HG03064 (cell line): ENCODE data around the gene SESN3.
A peak's percentile ranks its signal among the peaks of the same experiment; 100 is the strongest.
"Not testable (repeated sequence)": the region's sequence is repeated elsewhere in the genome, so short reads cannot be mapped to it uniquely, and the experiment has no call there.

Source experiments
- ATAC-seq: cut with Tn5 transposase; IDR thresholded peaks from one replicate; pipeline ENCODE4 v1.9.1; 2021; ENCODE audit warnings: low read depth; ENCODE audit not compliant: unreplicated experiment

Gene SESN3

DNA sequence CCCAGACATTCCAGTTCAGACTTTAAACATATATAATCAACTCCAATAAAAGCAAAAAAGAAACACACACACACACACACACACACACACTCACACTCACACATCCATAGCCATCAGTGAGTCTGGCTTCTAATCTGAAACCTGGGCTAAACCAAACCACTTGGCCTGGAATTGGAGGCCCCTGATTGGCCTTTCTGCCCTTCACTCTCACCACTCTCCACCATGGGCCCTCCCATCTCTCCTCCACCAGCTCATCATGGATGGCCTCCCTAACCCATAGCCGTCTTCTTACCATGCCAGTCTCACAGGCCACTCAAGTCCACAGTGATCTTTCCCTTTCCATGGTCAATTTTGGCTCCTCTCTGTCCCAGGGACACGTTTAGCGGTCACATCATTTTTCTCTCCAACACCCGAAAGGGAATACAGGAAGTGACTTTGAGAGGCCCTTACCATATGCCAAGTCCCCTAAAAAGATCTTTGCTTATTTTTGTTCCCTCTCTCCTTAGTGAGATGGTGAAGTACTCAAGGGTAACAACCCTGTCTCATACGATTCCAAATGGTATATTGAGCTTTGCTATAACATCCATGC lies 74.8 kb downstream of the SESN3 start:
- ATAC-seq: no peak

DNA sequence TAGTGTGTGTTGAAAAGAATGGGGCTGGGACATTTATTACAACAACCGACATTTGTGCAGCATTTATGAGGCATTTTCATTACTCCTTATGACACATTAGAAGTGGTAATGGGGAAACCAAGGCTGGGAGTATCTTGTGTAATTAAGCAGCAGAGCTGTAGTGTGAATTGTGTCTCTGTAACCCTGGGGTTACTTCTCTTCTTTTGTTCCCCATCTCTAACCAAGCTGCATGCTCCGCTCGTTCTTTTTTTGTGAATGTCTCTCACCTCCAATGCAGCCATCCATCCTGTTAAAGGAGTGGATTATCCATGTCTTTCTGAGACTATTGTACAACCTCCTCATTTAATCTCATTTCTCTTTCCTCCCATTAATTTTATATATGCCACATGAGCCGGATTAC lies 75.6 kb downstream of the SESN3 start:
- no peak for ATAC-seq

DNA sequence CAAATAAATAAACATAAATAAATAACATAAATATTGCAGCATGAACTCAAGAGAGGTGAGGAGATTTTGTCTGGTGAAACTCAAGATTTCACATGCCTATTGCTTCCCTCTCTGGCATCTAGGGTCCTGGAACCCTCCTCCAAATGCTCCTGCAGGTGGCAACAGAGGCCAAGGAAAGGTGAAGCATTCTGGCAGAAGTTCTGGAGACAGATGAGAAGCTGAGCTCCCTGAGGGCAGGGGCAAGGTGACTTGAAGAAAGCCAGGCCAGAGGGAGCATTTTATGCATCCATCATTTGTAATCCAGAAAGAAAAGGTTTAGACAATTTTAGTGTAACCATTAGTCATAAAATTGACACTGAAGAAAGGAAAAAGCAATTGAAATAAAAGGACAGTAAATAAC lies 76.5 kb downstream of the SESN3 start:
- ATAC-seq: no peak

DNA sequence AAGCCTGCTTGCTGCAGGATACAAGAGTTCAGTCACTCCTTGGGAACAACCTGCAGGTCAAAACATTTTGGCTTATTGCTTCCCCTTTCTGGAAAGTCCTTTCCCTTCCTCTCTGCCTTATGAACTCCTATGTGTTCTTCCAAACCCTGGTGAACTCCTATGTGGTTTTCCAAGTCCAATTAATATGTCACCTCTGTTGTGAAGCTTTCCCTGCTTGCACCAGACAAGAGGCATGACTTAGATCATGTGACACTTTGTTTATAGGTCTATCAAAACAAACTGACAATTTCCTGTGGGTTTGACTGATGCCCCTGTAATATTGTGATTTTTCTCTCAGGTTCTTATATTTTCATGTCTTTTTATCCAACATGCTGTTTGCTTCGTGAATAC lies 77.2 kb downstream of the SESN3 start:
- ATAC-seq: no peak

DNA sequence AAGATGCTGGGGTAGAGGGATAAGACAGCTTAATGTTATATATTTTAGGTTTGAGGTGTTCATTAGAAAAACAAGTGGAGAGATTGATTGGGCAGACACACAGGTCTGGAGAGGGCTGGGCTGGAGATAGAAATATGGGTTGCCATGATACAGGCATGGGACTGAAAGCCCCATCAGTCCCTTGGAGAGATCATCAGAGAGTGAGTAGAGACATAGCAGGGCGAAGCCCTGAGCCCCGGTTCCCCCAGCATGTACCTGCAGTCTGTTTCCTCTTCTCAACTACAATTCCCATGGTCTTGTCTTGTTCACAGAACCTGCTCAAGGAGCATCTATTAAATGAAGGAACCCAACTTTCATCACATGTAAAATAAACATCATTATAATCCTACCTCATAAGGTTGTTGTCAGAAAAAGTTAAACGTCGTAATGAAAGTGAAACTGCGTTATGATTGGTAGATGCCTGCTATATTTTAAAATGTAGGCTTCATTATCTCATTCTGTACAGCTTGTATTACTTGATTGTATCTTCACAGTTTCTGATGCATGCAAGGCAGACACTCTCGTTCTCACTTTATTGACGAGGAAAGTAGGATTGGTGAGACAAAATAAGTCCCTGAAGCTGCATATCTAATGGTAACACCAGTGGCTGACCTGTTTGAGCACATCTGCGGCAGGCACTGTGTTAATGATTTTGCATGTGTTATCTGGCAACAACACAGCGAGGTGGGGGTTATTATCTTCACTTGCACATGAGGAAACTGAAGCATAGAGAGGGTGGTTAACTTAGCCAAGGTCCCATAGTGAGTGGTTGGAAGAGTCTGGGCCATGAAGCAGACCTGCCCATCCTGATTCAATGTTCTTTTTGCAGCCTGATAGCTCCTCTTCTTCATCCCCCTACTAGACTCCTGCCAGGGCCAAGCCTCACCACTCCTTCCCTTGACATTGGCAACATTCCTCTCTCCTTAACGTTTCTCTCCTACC lies 77.8 kb downstream of the SESN3 start:
- no peak for ATAC-seq

DNA sequence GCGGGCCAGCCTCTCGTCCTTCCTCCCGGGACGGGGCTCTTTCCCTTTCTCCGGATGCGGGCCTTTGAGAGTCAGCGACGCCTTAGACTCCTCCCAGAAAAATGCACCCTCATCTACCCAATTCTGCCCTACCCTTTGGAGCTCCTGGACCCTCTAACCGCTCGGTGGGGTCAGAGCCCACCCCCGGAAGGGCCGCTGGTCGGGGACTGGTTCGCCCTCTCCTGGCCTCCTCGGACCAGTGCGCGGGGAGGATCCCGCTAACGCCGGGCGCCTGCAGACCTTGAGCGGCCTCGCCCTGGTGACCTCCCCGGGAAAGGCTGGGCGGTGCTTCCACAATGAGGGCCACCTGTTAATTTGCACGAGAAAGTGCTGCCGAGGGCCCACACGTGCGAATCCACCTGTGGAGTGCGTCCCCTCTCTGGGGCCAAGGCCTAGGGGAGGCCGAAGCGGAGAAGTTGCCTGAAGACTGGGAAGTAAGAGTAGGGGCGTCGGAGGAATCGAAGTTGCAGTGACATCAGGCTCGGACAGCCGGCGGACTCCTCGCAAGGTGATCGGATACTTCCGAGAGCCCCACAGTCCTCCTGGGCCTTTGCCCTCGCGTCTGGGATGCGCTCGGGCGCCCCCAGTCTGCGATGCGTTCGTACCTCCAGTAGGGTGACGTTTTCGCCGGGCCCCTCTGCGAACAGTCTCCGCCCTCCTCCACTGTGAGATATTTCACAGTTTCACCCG lies 79.9 kb downstream of the SESN3 start:
- peak; percentile 81 for ATAC-seq

DNA sequence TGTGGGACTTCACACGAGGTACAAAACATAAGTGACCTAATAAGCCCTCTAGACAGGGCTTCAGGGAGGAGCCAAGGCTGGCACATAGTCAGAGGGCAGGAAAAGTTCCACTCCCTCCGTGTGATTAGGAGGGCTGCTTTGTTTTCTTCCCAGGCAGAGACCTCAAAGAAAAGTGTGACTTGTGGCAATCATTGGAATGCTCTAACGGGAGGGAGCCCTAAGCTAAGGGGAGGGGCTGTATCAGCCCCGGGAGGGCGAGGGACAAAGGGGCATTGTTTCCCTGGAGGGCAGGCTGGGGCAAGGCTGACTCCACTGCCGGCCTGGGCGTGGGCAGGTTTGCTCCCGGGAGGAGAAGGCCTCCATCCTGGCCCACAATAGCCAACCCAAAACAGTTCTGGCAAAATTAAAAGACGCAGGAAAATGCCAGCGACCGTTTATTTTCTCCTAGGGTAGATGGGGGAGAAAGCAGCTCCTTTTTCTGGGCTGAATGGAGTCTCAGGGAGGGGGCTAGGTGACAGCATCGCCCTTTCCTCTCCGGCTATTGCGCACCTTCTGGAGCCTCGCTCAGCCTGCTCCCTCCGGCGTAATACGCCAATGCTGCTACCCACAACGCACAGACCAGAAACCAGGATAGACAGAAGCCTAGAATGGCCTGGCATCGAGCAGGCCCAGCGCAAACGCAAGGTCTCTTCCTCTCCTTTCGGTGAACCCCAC lies 81.2 kb downstream of the SESN3 start:
- no peak for ATAC-seq

DNA sequence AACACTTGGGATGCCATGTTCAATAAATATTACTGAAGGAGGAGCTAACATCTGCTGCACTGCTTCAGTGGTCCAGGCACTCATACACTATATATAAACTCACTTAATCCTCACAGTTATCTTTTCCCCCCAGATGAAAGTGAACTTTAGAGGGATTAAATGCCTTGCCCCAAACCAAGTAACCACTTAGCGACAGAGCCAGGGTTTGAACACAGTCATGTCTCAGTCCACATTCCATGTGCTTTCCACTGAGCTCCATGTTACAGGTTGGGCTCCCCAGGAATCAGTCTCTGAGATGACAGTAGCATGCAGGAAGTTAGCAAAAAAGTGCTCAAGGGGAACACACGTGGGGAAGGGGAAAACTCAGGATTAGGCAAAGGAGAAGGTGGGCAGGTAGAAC lies 82.1 kb downstream of the SESN3 start:
- ATAC-seq: no peak

DNA sequence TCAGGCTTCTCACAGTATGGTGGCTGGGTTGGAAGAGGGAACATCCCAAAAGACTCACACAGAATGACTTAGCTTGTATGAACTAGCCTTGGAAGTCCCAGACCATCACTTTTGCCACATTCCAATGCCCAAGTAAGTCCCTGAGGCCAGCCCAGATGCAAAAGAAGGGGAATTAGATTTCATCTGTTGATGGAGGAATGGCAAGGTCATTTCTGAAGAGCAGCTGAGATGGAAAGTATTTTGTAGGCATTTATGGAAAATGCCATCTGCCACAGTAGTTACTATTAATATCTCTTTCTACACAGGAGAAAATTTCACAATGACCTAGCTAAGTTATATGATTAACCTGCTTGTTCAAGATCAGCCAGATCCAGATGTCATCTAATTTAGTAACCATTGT lies 82.6 kb downstream of the SESN3 start:
- ATAC-seq: no peak

DNA sequence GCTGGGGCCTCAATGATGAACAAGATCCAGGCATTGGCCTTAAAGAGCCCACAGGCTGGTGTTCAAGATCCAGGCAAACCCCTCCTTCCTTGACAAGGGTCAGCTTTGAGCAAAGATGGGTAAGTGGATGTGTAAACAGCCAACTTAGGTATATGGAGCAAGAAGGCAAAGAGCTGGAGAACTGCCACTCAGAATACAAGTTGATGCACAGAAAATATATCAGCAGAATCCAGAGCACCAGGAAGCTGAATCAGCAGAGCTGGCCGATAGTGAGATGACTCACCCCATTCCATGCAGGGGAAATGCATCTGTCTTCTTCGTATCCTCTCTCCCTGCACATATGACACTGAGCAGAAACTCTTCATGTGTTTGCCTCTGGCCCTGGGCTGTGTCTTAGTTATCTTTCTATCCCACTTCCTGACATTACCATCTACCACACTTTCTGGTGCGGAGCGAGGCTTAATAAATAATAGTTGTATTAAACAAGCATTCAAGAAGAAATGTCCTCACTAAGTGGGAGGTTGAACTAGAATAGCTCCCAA lies 83.6 kb downstream of the SESN3 start:
- ATAC-seq: no peak

DNA sequence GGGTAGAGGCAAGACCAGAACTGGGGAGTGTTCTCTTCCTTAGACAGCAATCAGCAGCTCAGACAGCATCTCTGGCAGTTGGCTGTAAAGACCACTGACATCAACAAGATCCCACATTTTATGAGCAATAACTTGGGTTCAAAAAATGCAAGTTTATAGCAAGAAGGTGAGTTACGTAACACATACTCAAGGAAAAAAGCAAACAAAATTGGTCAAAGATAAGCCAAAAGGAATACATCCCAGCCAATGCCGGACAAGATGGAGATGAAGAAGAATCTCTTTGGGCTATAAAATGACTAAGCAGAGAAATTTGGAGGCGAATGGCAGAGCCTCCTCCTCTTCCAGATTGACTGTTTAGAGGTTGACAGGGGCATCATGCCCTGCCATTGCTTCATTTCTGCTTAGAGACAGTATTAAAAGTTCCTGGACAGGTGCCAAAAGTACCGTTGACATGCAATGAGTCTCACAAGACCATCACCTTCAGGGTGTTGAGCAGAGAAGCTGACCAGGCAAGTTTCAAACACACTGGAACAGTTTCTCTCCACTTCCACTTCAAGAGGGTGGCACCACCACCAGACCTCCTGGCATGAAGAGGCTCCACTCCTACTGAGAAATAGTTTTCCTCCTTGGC lies 85.5 kb downstream of the SESN3 start:
- ATAC-seq: no peak

DNA sequence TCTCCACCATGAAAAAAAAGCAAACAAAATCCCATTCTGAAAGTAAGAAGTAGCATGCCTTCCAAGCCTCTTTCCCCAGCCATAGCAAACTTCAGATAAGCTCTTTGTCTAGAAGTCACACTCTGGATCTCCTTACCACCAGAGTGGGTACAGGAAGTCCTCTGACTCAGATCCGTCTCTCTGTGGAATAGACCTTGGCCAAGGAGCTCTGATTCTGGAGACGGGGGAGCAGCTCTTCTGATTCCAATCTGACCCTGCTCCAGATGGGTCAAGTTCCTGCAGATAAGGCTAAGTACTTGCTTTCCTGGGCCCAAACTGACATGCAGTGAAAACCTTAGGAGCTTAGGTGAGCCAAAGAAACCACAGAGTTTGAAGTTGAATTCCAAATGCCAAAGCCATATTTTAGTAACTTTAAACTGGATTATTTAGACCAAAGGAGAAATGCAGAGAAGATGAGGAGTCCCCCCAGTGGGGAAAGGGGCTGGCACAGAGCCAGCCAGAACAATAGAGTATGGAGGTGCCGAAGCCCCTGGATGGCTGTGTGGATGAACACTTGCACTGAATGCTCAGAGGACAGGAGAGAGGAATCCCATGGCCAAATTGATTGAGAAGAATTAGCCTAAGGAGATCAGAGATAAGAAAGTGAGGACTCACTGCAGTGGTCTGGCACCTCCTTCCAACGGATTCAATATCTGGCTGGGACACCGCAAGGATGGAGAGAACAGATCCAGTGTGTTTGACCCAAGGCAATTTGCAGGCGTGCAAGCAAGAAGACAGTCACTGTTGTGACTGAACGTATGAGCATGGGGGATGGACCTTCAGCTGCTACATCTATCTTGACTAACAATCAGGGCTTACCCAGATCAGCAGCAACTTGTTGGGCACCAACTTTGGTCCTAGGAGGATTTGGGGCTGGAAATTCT lies 86.4 kb downstream of the SESN3 start:
- no peak for ATAC-seq

DNA sequence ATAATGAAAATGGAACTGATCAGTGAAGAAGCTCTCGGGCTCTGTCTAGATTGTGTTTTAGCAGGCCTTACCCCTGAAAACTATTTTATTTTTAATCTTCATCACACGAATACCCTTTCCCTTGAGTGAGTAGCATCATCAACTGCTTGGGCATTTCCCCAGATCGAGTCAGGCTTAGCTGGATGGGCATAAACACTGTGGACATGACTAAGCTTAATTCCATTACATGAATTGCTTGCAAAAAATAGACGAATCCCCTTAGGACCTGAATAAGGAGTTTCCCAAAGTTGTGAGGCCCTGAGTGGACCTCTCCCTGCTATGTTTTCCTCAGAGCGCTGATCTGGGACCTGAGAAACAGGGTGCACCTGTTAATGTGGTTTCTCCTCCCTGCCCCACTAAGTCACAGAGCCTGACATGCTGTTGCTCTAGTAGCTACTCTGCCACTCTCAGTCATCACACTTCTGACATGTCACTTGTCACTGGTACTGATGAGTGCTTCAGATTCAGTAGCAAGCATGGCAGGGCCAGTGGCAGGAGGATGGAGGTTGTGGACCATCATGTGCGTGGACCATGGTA lies 87.8 kb downstream of the SESN3 start:
- no peak for ATAC-seq

DNA sequence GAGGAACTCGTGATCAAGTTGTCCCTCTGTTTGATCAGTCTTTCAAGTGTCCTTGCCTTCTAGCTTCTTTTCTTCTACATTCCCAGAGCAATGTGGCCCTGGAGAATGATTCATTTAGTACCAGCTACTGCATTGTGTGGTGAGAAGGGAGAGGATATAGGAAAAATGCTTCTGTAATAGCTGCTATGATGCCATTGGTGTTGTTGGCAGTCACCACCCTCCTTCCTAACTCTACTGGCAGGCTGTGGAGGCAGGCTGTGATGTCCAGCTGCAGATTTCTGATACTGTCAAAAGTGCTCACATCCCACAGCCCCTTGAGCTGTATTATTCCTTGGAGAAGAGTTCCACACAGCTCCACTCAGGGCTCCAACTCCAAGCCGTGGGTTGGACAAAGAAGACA lies 88.6 kb downstream of the SESN3 start:
- no peak for ATAC-seq

DNA sequence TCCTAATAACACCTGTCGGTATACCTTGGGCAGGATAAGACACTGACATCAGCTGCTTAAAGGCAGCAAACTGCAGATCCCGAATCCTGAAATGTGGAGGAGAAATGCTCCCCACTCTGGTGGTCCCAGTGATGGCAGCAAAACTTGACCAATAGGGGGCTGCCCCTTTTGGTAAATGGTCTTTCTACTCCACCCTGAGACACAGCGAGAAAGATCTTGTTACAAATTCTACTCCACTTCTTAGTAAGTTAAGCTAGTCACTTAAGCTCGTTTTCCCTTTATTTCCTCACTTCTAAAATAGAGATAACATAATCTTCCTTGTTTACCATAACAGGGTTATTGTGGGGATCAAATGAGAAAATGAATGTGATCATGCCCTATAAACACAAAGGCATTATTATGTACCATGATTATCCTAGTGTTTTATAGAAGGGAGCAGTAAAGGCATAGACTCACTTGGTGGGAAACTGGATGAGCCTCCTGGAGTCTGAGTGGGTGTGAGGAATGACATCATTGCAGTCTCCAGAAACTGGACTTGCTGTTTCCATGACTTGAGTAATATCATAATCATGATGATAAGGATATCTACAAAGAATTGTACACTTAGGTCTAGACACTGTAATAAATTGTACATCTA lies 90.5 kb downstream of the SESN3 start:
- ATAC-seq: no peak

DNA sequence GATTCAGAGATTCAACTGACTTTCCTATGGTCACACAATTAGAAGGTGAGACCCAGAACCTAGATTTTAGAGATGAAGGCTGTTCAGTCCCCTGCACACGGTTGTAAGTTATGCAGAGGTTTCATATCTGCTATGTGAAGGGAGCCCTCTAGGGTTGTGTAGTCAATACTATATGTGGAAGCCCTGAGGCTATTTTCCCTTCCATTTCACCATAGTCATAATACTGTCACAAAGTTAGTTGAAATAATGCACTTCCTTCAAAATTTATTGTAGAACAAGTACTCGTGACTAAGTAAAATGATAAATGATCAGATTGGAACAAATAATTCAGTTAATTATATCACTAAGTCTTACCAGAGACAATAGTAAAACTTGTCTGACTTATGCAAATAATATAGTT lies 92.6 kb downstream of the SESN3 start:
- peak; percentile 79 for ATAC-seq

DNA sequence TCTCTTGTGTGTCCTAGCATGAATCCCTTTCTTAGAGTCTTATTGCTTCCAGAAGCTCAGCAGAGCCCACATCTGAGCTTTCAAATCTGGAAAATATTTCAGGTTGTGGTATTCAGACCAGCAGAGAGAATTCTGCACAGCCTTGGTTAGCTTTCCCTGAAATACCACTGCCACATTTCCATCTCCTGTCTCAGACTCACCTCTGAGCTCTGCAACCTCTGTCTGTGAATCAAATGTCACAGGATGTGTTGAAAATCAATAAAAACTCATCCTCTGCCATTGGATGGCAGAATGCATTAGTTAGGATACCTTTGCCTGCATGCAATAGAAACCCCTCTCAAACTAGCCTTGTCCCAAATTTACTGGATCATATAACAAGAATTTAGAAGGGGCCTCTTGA lies 93.7 kb downstream of the SESN3 start:
- no peak for ATAC-seq

DNA sequence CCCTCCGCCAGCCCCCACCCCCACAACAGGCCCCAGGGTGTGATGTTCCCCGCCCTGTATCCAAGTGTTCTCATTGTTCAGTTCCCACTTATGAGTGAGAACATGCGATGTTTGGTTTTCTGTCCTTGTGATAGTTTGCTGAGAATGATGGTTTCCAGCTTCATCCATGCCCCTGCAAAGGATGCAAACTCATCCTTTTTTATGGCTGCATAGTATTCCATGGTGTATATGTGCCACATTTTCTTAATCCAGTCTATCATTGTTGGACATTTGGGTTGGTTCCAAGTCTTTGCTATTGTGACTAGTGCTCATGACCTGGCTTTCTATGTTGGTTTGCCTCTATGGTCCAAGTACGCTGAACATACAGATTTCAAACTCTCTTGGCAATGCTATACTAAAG lies 94.3 kb downstream of the SESN3 start:
- not testable (repeated sequence) for ATAC-seq
